GM18867 (cell line): ENCODE measurements around the gene NLRP11.

ENCODE experiments used
- ATAC-seq: cut with Tn5 transposase; IDR thresholded peaks from one replicate; pipeline ENCODE4 v1.9.1; 2021; ENCODE audit warnings: mild to moderate bottlenecking, moderate library complexity; ENCODE audit not compliant: unreplicated experiment

The NLRP11 gene

GRCh38 chr19:55831846-55832245 lies at the start of gene NLRP11:
Gene NLRP11, minus strand, starts transcription at chr19:55831999. Its CDS starts 13,825 bp downstream, at chr19:55818174.
- ATAC-seq = no peak

DNA sequence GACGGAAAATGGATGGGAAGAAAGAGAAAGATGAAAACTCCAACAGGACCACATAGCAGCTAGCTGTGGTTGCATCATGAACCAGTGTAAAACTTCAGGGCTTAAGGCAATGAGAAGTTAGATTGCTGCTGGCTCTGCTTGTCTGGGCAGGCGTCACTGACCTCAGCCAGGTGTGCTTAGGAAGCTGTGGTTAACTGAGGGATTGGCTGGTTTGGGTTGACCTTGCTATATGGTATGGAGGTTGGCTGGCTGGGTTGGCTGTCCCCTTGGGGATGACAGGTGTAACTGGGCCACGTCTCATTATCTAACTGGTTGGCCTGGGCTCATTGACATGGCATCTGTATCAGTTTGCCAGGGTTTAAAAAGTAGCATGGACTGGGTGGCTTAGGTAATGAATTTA lies 45.4 kb upstream of the NLRP11 start:
- ATAC-seq = no peak

DNA sequence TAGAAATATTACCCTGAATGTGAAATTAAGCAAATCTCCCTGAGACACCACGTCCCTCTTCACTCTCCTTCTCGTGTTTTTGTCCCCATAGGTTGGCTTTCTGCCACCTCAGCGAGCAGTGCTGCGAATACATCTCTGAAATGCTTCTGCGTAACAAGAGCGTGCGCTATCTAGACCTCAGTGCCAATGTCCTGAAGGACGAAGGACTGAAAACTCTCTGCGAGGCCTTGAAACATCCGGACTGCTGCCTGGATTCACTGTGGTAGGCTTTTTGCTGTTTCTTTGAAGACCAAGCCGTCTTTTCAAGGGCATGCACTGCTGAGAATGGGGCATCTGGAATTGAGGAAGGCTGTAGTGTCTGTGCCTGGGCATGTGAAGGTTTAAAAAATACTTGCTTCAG lies 38.9 kb upstream of the NLRP11 start:
- no peak for ATAC-seq

DNA sequence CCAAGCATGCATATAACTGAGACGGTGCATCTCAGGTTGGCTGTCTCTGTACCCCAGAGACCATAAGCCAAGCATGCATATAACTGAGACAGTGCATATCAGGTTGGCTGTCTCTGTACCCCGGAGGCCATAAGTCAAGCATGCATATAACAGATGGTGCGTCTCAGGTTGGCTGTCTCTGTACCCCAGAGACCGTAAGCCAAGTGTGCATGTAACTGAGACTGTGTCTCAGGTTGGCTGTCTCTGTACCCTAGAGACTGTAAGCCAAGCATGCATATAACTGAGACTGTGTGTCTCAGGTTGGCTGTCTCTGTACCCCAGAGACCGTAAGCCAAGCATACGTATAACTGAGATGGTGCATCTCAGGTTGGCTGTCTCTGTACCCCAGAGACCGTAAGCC lies 35.3 kb upstream of the NLRP11 start:
- no peak for ATAC-seq

GRCh38 chr19:55866521-55866920 lies 34.7 kb upstream of the NLRP11 start:
- ATAC-seq = no peak

GRCh38 chr19:55858969-55859368 lies 27.2 kb upstream of the NLRP11 start:
- ATAC-seq = no peak

- no peak for ATAC-seq
Measured at GRCh38 chr19:55858401-55858800, 26.6 kb upstream of the NLRP11 start.

DNA sequence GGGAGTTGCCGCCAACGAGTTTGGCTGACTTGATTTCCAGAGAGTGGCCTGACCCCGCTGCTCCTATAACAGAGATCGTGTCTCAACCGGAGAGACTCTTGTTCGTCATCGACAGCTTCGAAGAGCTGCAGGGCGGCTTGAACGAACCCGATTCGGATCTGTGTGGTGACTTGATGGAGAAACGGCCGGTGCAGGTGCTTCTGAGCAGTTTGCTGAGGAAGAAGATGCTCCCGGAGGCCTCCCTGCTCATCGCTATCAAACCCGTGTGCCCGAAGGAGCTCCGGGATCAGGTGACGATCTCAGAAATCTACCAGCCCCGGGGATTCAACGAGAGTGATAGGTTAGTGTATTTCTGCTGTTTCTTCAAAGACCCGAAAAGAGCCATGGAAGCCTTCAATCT lies 26.2 kb upstream of the NLRP11 start:
- ATAC-seq = no peak

DNA sequence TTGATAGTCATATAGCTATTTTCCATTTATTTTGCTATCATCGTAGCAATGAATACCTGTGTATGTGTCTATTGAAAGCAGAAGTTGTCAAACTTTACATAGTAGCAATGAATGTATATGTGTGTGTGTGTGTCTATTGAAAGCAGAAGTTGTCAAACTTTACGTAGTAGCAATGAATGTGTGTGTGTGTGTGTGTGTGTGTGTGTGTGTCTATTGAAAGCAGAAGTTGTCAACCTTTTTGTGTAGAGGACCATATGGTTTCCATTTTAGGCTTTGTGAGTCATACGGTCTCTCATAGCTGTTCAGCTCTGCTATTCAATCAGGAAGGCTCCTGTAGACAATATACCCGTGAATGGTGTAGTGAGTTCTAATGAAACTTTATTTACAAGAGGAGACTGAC lies 25.4 kb upstream of the NLRP11 start:
- no peak for ATAC-seq

DNA sequence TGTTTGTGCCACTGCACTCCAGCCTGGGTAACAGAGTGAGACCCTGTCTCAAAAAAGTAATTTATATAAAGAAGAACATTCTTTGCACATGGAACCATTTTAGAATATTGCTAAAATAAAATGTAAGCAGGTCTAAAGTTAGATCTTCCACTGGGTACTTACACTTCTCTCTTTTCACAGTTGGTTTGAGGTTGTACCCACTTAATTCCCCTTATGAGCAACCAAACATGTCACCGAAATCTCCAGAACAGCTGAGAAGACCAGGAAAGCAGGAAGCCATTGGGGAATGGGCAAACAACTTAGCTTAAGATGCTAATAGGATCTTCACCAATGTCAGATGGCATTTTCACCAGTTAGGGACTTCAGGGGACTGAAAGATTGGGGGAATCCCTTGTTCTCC lies 23.4 kb upstream of the NLRP11 start:
- no peak for ATAC-seq

GRCh38 chr19:55838906-55839305 lies 7.1 kb upstream of the NLRP11 start:
- no peak for ATAC-seq

DNA sequence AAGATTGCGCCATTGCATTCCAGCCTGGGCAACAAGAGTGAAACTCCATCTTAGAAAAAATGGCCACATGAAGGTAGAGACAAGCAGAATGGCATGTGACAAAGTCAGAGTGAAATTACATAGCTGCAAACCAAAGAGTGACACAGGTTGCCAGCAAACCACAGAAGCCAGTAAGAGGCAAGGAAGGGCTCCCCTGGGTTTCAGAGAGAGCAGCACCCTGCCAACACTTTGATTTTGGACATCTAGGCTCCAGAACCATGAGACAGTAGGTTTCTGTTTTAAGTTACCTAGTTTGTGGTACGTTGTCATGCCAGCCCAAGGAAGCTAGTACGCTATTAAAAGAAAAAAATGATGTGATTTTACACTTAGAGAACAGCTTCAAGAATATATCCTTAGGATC lies 6.5 kb upstream of the NLRP11 start:
- ATAC-seq = no peak

DNA sequence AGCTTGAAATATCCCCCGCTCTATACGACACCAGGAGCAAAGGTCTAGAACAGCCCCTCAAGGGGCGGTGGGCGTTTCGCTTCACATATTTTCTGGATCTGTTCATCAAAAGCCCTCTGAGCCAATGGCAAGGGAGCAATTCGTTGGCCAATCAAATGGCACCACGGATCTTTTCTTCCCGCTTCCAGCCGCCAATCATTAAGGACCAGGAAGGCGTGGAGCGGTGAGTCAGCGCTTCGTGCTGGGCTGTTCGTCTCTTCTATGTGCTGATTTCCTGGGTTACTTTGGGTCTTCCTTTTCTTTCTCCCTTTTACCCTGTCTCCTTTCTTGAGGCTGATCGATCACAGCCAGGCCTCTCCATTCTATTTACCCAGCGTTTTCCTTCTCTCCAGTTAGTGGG lies 4.5 kb upstream of the NLRP11 start, which contains the start of gene NLRP4:
Gene NLRP4 (plus strand): TSS at position 201 of the 400 bp plus-strand sequence. CDS start 15,541 bp downstream, outside the sequence.
- no peak for ATAC-seq

DNA sequence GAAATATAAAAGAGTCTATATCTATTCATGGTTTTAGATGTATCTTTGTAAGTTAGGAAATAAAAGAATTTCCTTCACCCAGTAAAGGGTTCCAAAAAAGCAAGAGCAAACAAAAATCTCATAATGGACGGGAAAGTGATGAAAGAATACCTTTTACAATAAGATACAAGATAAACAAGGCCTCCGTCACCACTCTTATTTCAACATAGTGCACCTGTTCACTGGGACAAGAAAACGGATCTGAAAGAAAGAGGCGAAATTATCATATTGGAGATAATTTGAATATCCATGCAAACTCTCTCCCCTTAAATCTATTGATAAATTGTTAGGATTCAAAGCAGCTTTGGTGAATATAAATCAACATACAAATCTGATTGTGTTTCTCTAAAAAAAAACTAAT lies 877 bp upstream of the NLRP11 start:
- ATAC-seq = no peak

- ATAC-seq = no peak
Measured at GRCh38 chr19:55830656-55831055, 1.1 kb downstream of the NLRP11 start.

DNA sequence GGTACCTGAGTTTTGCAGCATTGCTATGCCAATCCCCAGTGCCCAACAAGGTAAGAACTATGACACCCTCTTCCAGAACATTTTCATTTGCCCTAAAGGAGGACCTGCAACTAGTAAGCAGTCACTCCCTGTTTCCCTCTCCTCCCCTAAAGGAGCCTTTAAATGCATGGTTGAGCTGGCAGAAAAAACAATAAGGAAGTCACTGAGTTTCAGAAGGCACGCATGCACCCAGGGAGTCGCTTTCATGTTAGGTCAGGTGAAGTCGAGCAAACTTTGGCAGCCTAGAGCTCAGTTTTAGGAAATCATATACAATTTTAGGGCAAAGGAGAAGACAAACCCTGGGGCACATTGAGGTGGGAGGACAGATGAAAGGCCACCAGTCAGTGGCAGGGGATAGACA lies 11.8 kb downstream of the NLRP11 start:
- ATAC-seq = no peak

DNA sequence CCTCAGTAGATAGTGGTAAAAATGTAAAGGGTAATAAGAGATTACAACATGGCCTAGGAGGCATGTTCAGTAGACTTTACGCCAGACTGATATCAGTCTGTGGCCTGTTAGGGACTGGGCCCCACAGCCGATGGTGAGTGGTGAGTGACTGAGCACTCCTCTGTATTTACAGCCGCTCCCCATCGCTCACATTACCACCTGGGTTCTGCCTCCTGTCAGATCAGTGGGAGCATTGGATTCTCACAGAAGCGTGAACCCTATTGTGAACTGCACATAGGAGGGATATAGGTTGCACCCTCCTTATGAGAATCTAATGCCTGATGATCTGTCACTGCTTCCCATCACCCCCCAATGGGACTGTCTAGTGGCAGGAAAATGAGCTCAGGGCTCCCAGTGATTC lies 17.9 kb downstream of the NLRP11 start:
- ATAC-seq = no peak

DNA sequence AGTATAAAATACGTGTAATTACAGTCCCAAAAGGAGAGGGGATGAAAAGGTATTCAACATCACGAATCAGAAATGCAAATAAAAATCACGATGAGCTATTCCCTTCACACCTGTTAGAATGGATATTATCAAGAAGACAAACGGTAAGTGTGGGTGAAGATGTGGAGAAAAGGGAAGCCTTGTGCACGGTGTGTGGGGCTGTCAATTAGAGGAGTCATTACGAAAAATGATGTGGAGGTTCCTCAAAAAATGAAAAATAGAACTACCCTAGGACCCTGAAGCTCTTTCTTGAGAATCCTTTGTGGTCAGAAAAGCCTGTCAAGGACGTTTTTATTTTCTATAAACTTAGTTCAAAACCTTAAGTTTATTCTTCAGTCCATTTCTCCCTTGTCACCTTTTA lies 19.4 kb downstream of the NLRP11 start:
- ATAC-seq = no peak

DNA sequence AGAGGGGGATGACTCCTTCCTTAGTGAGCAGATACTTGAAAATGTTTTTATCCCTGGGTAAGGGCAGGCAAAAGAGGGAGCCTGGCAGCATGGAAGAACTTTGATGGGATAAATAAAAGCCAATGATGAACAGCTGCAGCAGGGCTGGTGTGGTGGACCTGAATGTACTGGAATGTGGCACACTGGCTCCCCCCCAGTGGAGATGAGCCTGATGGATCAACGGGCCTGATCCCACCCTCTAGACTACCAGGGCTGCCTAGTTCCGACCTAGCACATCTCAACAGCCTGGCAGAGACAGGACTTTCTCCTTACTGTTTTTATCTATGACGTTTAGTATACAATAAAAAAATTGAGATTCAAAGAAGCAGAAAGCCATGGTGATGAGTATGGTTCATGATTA lies 20.5 kb downstream of the NLRP11 start:
- ATAC-seq = no peak

DNA sequence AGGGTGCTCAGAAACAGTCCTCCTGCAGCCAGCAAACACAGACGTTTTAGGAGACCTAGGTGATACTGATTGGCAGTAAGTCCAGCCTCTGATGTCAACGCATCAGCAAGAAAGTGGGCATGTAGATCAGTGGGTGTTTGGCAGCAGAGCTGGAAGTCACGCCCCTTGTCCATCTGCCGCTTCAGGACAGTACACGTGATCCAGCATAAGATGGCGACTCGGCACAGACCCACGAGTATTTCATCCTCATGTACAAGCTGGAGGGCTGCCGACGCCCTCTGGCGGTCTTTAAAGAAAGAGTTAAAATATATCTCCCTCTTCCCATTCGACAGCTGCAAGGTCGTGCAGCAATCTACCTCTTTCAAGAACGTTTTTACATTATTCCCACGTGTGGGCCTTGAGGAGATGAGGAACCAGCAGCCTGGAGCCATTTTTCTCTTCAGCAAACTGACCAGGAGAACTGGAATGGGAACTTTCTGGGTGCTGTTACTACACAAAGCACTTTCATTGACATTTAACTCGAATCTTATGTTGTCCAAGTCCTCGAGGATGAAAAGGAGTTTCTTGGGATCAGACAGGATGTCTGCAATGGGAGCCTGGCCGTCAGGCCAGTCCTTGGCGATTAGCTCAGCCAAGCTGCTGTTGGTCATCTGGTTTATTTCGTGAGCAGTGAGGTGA lies 22.3 kb downstream of the NLRP11 start:
- no peak for ATAC-seq

GRCh38 chr19:55802281-55802680 lies 29.5 kb downstream of the NLRP11 start:
- no peak for ATAC-seq

GRCh38 chr19:55801416-55801815 lies 30.4 kb downstream of the NLRP11 start:
- no peak for ATAC-seq

- ATAC-seq = no peak
Measured at GRCh38 chr19:55795021-55795420, 36.8 kb downstream of the NLRP11 start.
